Measurements from ENCODE around the gene SAMHD1. TPM values are rescaled to one million over a fixed set of nuclear protein-coding genes. Genes with fewer than 3 reads are reported as not detected.
A peak's percentile ranks its signal among the peaks of the same experiment; 100 is the strongest.

SAMHD1 gene
- total RNA-seq, 2 experiments from 2014 or later = 30.6 to 35.9 TPM

- Mint-ChIP-seq H3K9me3 (peaks cover 16% of the 10 kb centered on the region), H3K36me3 (ENCODE audit: low read depth) (peaks cover 51% of the 10 kb centered on the region), H3K27ac (no peak overlapping the region), H3K27me3 (no peaks in the 10 kb centered on the region), H3K4me1 (ENCODE audit: low read depth) (peaks cover 32% of the 10 kb centered on the region), H3K4me3 (no peak overlapping the region)
- intact Hi-C loops (cut with micrococcal nuclease) = no loop called here
- CTCF ChIA-PET = no interaction called here
- TF ChIP-seq, protein P1, sequence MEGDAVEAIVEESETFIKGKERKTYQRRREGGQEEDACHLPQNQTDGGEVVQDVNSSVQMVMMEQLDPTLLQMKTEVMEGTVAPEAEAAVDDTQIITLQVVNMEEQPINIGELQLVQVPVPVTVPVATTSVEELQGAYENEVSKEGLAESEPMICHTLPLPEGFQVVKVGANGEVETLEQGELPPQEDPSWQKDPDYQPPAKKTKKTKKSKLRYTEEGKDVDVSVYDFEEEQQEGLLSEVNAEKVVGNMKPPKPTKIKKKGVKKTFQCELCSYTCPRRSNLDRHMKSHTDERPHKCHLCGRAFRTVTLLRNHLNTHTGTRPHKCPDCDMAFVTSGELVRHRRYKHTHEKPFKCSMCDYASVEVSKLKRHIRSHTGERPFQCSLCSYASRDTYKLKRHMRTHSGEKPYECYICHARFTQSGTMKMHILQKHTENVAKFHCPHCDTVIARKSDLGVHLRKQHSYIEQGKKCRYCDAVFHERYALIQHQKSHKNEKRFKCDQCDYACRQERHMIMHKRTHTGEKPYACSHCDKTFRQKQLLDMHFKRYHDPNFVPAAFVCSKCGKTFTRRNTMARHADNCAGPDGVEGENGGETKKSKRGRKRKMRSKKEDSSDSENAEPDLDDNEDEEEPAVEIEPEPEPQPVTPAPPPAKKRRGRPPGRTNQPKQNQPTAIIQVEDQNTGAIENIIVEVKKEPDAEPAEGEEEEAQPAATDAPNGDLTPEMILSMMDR (IDR thresholded peaks at IDR 0.05) = no peak
- ATAC-seq (no peak), DNase-seq (no peak)
- POLR2A ChIA-PET = no interaction called here
These were observed 40.2 kb upstream of the SAMHD1 start for GRCh38 chr20:36991703-36992102.

GRCh38 chr20:36989797-36990196 is 38.3 kb upstream of the SAMHD1 start:
- Mint-ChIP-seq H3K4me3 (no peak overlapping the region), H3K27ac (no peak overlapping the region), H3K9me3 (peaks cover 16% of the 10 kb centered on the region), H3K36me3 (ENCODE audit: low read depth) (peaks cover 33% of the 10 kb centered on the region), H3K27me3 (no peaks in the 10 kb centered on the region), H3K4me1 (ENCODE audit: low read depth) (peaks cover 32% of the 10 kb centered on the region)
- no peak for DNase-seq
- ATAC-seq = no peak
- TF ChIP-seq, protein P1 (IDR thresholded peaks at IDR 0.05) = no peak
- ChIA-PET POLR2A (no interaction called here), CTCF (no interaction called here)
- intact Hi-C loops (cut with micrococcal nuclease) = no loop called here

- TF ChIP-seq, protein P1 (IDR thresholded peaks at IDR 0.05) = no peak
- POLR2A ChIA-PET = no interaction called here
- CTCF ChIA-PET = no interaction called here
- H3K27me3 Mint-ChIP-seq = no peaks in the 10 kb centered on the region
- DNase-seq (peak; percentile 44), ATAC-seq (peak; percentile 76)
- peaks cover 32% of the 10 kb centered on the region for H3K4me1 Mint-ChIP-seq (ENCODE audit: low read depth)
- H3K9me3 Mint-ChIP-seq = peaks cover 16% of the 10 kb centered on the region
- intact Hi-C loops (cut with micrococcal nuclease) = no loop called here
- H3K4me3 Mint-ChIP-seq = peak overlapping the region; percentile 4
- peak overlapping the region; percentile 72 for H3K27ac Mint-ChIP-seq
- peaks cover 25% of the 10 kb centered on the region for H3K36me3 Mint-ChIP-seq (ENCODE audit: low read depth)
These were observed 37.0 kb upstream of the SAMHD1 start for GRCh38 chr20:36988494-36988966.

DNA sequence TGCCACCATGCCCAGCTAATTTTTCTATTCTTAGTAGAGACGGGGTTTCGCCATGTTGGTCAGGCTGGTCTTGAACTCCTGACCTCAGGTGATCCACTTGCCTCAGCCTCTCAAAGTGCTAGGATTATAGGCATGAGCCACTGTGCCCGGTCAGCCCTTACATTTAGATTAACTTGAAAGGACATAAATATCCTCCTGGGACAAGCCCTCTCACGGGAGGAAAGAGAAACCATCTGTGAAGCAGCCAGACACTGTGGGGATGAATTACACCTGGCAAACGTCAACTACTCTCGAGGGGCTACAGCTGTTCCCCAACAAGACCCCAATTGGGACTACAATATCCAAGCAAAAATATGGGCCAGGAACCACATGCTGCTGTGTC is 32.7 kb upstream of the SAMHD1 start:
- CTCF ChIA-PET = no interaction called here

DNA sequence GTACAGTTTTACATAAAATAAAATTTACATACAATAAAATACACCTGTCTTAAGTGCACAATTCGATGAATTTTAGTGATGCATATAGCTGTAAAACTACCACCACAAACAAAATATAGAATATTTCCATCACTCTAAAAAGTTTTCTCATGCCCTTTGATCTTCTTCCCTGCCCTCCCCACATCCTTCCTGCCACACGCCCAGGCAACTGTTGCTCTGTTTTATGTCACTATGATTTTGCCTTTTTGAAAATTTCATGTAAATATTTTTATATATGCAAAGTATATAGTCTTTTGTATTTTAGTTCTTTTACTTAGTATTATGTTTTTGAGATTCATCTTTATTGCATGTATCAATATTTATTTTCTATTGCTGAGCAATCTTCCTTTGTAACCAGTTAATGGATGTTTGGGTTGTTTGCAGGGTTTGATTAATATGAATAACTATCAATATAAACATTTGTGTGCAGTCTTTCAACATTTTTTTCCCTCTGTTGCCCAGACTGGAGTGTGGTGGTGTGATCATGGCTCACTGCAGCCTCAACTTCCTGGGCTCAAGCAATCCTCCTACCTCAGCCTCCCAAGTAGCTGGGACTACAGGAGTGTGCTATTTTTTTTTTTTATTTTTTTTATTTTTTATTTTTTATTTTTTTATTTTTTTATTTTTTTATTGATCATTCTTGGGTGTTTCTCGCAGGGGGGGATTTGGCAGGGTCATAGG is 23.8 kb upstream of the SAMHD1 start:
- peak; percentile 75 for ATAC-seq
- intact Hi-C loops (cut with micrococcal nuclease) = no loop called here
- Mint-ChIP-seq H3K27me3 (no peaks in the 10 kb centered on the region), H3K4me3 (peak overlapping the region; percentile 34), H3K36me3 (ENCODE audit: low read depth) (peaks cover 3% of the 10 kb centered on the region), H3K27ac (peak overlapping the region; percentile 67), H3K4me1 (ENCODE audit: low read depth) (peaks cover 41% of the 10 kb centered on the region), H3K9me3 (peaks cover 3% of the 10 kb centered on the region)
- ChIA-PET POLR2A (no interaction called here), CTCF (interaction anchor here (1.1 kb wide), 1 partner anchor 24 kb away, joined by 3 read pairs; no protein-coding TSS in a partner anchor)
- DNase-seq = peak; percentile 75
- TF ChIP-seq, protein P1 (IDR thresholded peaks at IDR 0.05) = no peak

More for the DNA sequence above, 32.7 kb upstream of the SAMHD1 start:
- H3K4me1 Mint-ChIP-seq (ENCODE audit: low read depth) = peaks cover 17% of the 10 kb centered on the region
- H3K36me3 Mint-ChIP-seq (ENCODE audit: low read depth) = peaks cover 13% of the 10 kb centered on the region
- TF ChIP-seq, protein P1 (IDR thresholded peaks at IDR 0.05) = no peak
- H3K9me3 Mint-ChIP-seq = peaks cover 7% of the 10 kb centered on the region
- H3K4me3 Mint-ChIP-seq = no peak overlapping the region
- ATAC-seq (no peak), DNase-seq (no peak)
- H3K27ac Mint-ChIP-seq = no peak overlapping the region
- intact Hi-C loops (cut with micrococcal nuclease) = no loop called here
- no peaks in the 10 kb centered on the region for H3K27me3 Mint-ChIP-seq
- POLR2A ChIA-PET = interaction anchor here (0.7 kb wide), 1 partner anchor 1077 kb away, joined by 3 read pairs; no protein-coding TSS in a partner anchor
